Caco-2 (cell line): Measurements from ENCODE around the gene PALM. TPM values are rescaled to one million over a fixed set of nuclear protein-coding genes. Genes with fewer than 3 reads are reported as not detected.

Experiments
- BruUV-seq: library from RNA; stranded (reverse); fragments of 400-500 nt; replicated peaks from 2 replicates; lab custom pipeline; 2021; lab: Mats Ljungman, UMichigan
- CTCF ChIA-PET: fragments of 300-600 bp; sonication (Branson Sonifier 250); formaldehyde crosslinking; loops from one replicate; lab custom pipeline; 2022; ENCODE audit warnings: antibody characterized with exemption; lab: Charles Lee
- POLR2A ChIA-PET: fragments of 300-600 bp; sonication (Branson Sonifier 250); formaldehyde crosslinking; loops from one replicate; lab custom pipeline; 2022; ENCODE audit warnings: antibody characterized with exemption; lab: Charles Lee
- DNase-seq, 2 experiments: peaks; one replicate each; pipeline versions ENCODE4 v3.0.0 to v3.0.0-alpha.2; 2020 to 2022
- H3K27me3 ChIP-seq: replicated peaks from 2 replicates; pipeline ENCODE4 v1.6.0; 2011; ENCODE audit warnings: low read length; ENCODE audit not compliant: control insufficient read depth, insufficient read depth
- H3K36me3 ChIP-seq: 2 replicates; pipeline ENCODE4 v1.5.1; 2011; ENCODE audit warnings: low read length; ENCODE audit not compliant: control insufficient read depth, insufficient read depth
- H3K4me1 ChIP-seq: fragments of 250-450 bp; sonication (Bioruptor Pico); 2 replicates; pipeline ENCODE4 v1.5.1; 2020; ENCODE audit warnings: mild to moderate bottlenecking
- H3K4me3 ChIP-seq: 2 replicates; pipeline ENCODE4 v1.5.1; 2011; ENCODE audit warnings: low read depth, mild to moderate bottlenecking, control low read depth, low read length
- H3K9me3 ChIP-seq: fragments of 250-450 bp; sonication (Bioruptor Pico); 2 replicates; pipeline ENCODE4 v1.5.1; 2020; ENCODE audit warnings: mild to moderate bottlenecking, moderate library complexity
- H3K27ac Mint-ChIP-seq: one replicate; pipeline ENCODE4 v1.8.0; 2022; ENCODE audit warnings: mixed read lengths; ENCODE audit not compliant: unreplicated experiment
- H3K27me3 Mint-ChIP-seq: one replicate; pipeline ENCODE4 v1.8.0; 2022; ENCODE audit warnings: mixed read lengths; ENCODE audit not compliant: insufficient read depth, unreplicated experiment
- H3K36me3 Mint-ChIP-seq: one replicate; pipeline ENCODE4 v1.8.0; 2022; ENCODE audit warnings: mild to moderate bottlenecking, mixed read lengths; ENCODE audit not compliant: insufficient read depth, unreplicated experiment
- H3K4me1 Mint-ChIP-seq: one replicate; pipeline ENCODE4 v1.8.0; 2022; ENCODE audit warnings: low read depth, mixed read lengths; ENCODE audit not compliant: unreplicated experiment
- H3K4me3 Mint-ChIP-seq: one replicate; pipeline ENCODE4 v1.8.0; 2022; ENCODE audit warnings: mild to moderate bottlenecking, moderate library complexity, mixed read lengths; ENCODE audit not compliant: unreplicated experiment
- H3K9me3 Mint-ChIP-seq: one replicate; pipeline ENCODE4 v1.8.0; 2022; ENCODE audit warnings: mixed read lengths; ENCODE audit not compliant: unreplicated experiment
- intact Hi-C: fragments of 100-400 bp; cut with micrococcal nuclease; formaldehyde crosslinking; loops from one replicate; pipeline ENCODE4 v1.10.0; 2022; ENCODE audit not compliant: unreplicated experiment
- total RNA-seq: library from RNA; stranded (reverse); gene quantifications from 2 replicates; pipeline ENCODE4 v1.2.3, GENCODE V29; 2022
- TF ChIP-seq, protein P1 (sequence below), 2 experiments: fragments of 200-600 bp in 1 of 2; IDR thresholded peaks; 1 replicate in 1 of 2; 2 replicates in 1 of 2; pipeline versions ENCODE4 v1.5.1 to v1.8.0; 2011 to 2022; ENCODE audit warnings: antibody characterized with exemption in 1 of 2, control low read depth in 1 of 2, inconsistent platforms in 1 of 2, low read depth in 1 of 2, low read length in 1 of 2, mild to moderate bottlenecking in 1 of 2, moderate library complexity in 1 of 2; ENCODE audit not compliant: insufficient read depth in 1 of 2, severe bottlenecking in 1 of 2, unreplicated experiment in 1 of 2

PALM gene
- total RNA-seq, 1 experiment from 2014 or later: 16.1 TPM

DNA sequence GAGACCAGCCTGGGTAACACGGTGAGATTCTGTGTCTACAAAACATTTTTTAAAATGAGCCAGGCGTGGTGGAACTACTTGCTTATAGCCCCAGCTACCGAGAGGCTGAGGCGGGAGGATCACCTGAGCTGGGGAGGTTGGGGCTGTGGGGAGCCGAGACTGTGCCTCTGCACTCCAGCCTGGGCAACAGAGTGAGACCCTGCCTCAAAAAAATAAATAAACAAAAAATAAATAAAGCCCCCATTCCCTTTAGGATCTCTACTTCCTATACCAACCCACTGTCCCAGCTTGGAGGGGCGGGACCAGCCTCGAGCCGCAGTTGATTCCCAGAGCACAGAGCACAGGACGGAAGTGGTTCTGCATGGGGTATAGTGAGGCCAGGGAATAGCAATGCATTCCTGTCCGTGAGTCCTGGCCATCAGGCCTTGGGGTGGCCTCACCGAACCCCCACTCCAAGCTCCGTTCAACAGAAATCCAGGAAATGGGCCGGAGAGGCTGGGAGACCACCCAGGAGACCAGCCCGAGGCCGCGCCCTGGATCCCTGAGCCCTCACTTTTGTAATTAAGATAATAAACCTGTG is 83.7 kb downstream of the PALM start:
- Mint-ChIP-seq H3K27me3 (no peaks in the 10 kb centered on the region), H3K9me3 (no peaks in the 10 kb centered on the region), H3K36me3 (peaks cover 70% of the 10 kb centered on the region), H3K4me1 (peaks cover 12% of the 10 kb centered on the region), H3K27ac (no peak overlapping the region), H3K4me3 (no peak overlapping the region)
- no TSS peak for BruUV-seq
- TF ChIP-seq, protein P1, sequence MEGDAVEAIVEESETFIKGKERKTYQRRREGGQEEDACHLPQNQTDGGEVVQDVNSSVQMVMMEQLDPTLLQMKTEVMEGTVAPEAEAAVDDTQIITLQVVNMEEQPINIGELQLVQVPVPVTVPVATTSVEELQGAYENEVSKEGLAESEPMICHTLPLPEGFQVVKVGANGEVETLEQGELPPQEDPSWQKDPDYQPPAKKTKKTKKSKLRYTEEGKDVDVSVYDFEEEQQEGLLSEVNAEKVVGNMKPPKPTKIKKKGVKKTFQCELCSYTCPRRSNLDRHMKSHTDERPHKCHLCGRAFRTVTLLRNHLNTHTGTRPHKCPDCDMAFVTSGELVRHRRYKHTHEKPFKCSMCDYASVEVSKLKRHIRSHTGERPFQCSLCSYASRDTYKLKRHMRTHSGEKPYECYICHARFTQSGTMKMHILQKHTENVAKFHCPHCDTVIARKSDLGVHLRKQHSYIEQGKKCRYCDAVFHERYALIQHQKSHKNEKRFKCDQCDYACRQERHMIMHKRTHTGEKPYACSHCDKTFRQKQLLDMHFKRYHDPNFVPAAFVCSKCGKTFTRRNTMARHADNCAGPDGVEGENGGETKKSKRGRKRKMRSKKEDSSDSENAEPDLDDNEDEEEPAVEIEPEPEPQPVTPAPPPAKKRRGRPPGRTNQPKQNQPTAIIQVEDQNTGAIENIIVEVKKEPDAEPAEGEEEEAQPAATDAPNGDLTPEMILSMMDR (IDR thresholded peaks at IDR 0.05; ENCODE audit: insufficient read depth in 1 of 2, low read depth in 1 of 2, low read length in 1 of 2, severe bottlenecking in 1 of 2, unreplicated experiment in 1 of 2): no peak
- Histone ChIP-seq H3K4me3 (no peak overlapping the region), H3K27me3 (no peaks in the 10 kb centered on the region), H3K4me1 (peaks cover 5% of the 10 kb centered on the region; the same call in 1 of the 2 replicates), H3K9me3 (no peaks in the 10 kb centered on the region), H3K36me3 (no peaks in the 10 kb centered on the region; the same call in 1 of the 2 replicates)
- ChIA-PET POLR2A (no interaction called here), CTCF (no interaction called here)
- intact Hi-C loops: no loop called here
- DNase-seq: no peak

DNA sequence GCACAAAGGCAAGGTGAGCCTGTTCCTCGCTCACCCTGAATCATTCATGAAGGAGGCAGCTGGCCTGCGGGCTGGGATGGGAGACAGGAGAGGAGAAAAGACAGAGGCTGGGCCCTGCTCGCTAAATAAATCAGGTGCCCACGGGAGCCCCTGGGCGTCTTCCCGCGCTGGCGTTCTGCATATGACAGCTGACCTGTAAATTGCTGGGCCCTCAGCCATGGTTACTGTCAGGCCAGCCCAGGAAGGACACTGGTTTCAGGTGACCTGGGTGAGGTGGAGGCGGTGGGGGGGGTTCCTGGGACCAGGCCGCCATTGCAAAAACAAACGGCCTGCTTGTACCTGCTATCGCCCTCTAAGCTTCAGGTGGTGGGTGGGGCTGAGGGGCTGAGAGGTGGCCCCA is 85.1 kb downstream of the PALM start:
- ChIA-PET POLR2A (interaction anchor here (0.5 kb wide), 1 partner anchor 42 kb away, joined by 5 read pairs; no protein-coding TSS in a partner anchor), CTCF (no interaction called here)
- Mint-ChIP-seq H3K36me3 (peaks cover 71% of the 10 kb centered on the region), H3K27ac (no peak overlapping the region), H3K4me3 (no peak overlapping the region), H3K9me3 (no peaks in the 10 kb centered on the region), H3K4me1 (peaks cover 12% of the 10 kb centered on the region), H3K27me3 (no peaks in the 10 kb centered on the region)
- Histone ChIP-seq H3K27me3 (no peaks in the 10 kb centered on the region), H3K36me3 (no peaks in the 10 kb centered on the region; the same call in 1 of the 2 replicates), H3K9me3 (no peaks in the 10 kb centered on the region), H3K4me1 (peaks cover 5% of the 10 kb centered on the region; the same call in 1 of the 2 replicates), H3K4me3 (no peak overlapping the region)
- no peak for DNase-seq
- TF ChIP-seq, protein P1 (IDR thresholded peaks at IDR 0.05; ENCODE audit: insufficient read depth in 1 of 2, low read depth in 1 of 2, low read length in 1 of 2, severe bottlenecking in 1 of 2, unreplicated experiment in 1 of 2): no peak
- BruUV-seq: no TSS peak
- intact Hi-C loops: no loop called here

DNA sequence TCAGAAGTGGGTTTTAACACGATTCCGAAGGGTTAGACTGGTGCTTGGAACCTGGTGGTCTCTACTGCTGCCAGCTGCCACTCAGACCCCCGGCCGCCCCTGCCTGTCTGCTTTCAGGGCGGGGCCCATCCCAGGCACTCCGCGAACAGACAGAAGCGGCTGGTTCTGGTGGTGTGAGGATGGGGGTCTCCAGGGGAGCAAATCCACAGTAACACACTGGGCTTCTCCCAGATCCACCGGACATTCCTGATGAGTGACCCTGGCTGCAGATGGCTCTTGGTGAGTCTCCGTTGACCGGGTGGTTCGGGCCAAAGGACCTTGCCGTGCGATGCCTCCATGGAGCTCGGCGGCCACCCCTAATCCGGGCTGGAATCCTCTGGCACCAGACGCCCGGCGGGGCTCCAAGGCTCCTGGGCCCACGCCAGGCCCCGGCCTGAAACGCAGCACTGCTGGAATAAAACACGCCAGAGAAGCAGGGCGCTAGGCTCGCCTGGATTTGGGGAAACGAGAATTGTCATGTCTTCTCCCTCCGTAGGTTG is 86.4 kb downstream of the PALM start:
- Histone ChIP-seq H3K36me3 (peaks cover 4% of the 10 kb centered on the region; the same call in 1 of the 2 replicates), H3K9me3 (no peaks in the 10 kb centered on the region), H3K27me3 (no peaks in the 10 kb centered on the region), H3K4me3 (no peak overlapping the region), H3K4me1 (peaks cover 13% of the 10 kb centered on the region)
- DNase-seq: no peak
- Mint-ChIP-seq H3K27me3 (no peaks in the 10 kb centered on the region), H3K9me3 (no peaks in the 10 kb centered on the region), H3K27ac (no peak overlapping the region), H3K4me1 (peaks cover 9% of the 10 kb centered on the region), H3K4me3 (peak overlapping the region; percentile 22), H3K36me3 (peaks cover 71% of the 10 kb centered on the region)
- ChIA-PET POLR2A (interaction anchor here (0.5 kb wide), 1 partner anchor 59 kb away, joined by 3 read pairs; no protein-coding TSS in a partner anchor), CTCF (no interaction called here)
- intact Hi-C loops: no loop called here
- TF ChIP-seq, protein P1 (IDR thresholded peaks at IDR 0.05; ENCODE audit: insufficient read depth in 1 of 2, low read depth in 1 of 2, low read length in 1 of 2, severe bottlenecking in 1 of 2, unreplicated experiment in 1 of 2): no peak
- no TSS peak for BruUV-seq
